HG02870 (cell line): ENCODE results near the gene ARL2BP.
"Not testable (repeated sequence)": the region's sequence is repeated elsewhere in the genome, so short reads cannot be mapped to it uniquely, and the experiment has no call there.

Experiments used
- ATAC-seq: cut with Tn5 transposase; IDR thresholded peaks from one replicate; pipeline ENCODE4 v1.9.1; 2021; ENCODE audit warnings: mild to moderate bottlenecking, moderate library complexity; ENCODE audit not compliant: unreplicated experiment

The ARL2BP gene

GRCh38 chr16:57262841-57263540 lies 17.9 kb downstream of the ARL2BP start:
- ATAC-seq = no peak

GRCh38 chr16:57263541-57264351 lies 18.7 kb downstream of the ARL2BP start:
- no peak for ATAC-seq

GRCh38 chr16:57264381-57264780 lies 19.3 kb downstream of the ARL2BP start:
- no peak for ATAC-seq

- no peak for ATAC-seq
These were observed 19.9 kb downstream of the ARL2BP start for GRCh38 chr16:57264950-57265371.

GRCh38 chr16:57265850-57266530 lies 20.9 kb downstream of the ARL2BP start:
- ATAC-seq = no peak

- ATAC-seq = no peak
These were observed 21.6 kb downstream of the ARL2BP start for GRCh38 chr16:57266531-57267260.

GRCh38 chr16:57267343-57267742 lies 22.3 kb downstream of the ARL2BP start:
- not testable (repeated sequence) for ATAC-seq

GRCh38 chr16:57268804-57269800 lies 24.0 kb downstream of the ARL2BP start:
- ATAC-seq = no peak

GRCh38 chr16:57270221-57271062 lies 25.4 kb downstream of the ARL2BP start:
- no peak for ATAC-seq

- no peak for ATAC-seq
These were observed 25.9 kb downstream of the ARL2BP start for GRCh38 chr16:57271063-57271345.

GRCh38 chr16:57271867-57272495 lies 26.9 kb downstream of the ARL2BP start:
- ATAC-seq = no peak

- no peak for ATAC-seq
These were observed 28.3 kb downstream of the ARL2BP start for GRCh38 chr16:57273359-57273758.

GRCh38 chr16:57273826-57274225 lies 28.8 kb downstream of the ARL2BP start:
- ATAC-seq = no peak

GRCh38 chr16:57275946-57276345 lies 30.9 kb downstream of the ARL2BP start:
- not testable (repeated sequence) for ATAC-seq

GRCh38 chr16:57276596-57276995 lies 31.5 kb downstream of the ARL2BP start:
- no peak for ATAC-seq

- no peak for ATAC-seq
These were observed 32.5 kb downstream of the ARL2BP start for GRCh38 chr16:57277586-57277985.

- no peak for ATAC-seq
These were observed 33.4 kb downstream of the ARL2BP start for GRCh38 chr16:57278494-57278893.

GRCh38 chr16:57279780-57280638 lies 35.0 kb downstream of the ARL2BP start:
- no peak for ATAC-seq
